Esophagus squamous epithelium (tissue), 4 donors: ENCODE results near the gene PKHD1.

Experiments
- CTCF ChIP-seq, 6 experiments: fragments of 450-650 bp in 4 of 6; fragments of 200-600 bp in 2 of 6; sonication (generic) in 2 of 6; IDR thresholded peaks; one replicate each; pipeline ENCODE4 v1.5.1; 2016 to 2019; ENCODE audit warnings: antibody characterized with exemption in 6 of 6, mild to moderate bottlenecking in 4 of 6, moderate library complexity in 4 of 6
- POLR2A ChIP-seq, 4 donors: fragments of 450-650 bp; IDR thresholded peaks; one replicate each; pipeline ENCODE4 v1.6.1; 2017; ENCODE audit warnings: antibody characterized with exemption in 4 of 4, mild to moderate bottlenecking in 4 of 4, moderate library complexity in 3 of 4

GRCh38 chr6:52077180-52077884, 10.1 kb downstream of the PKHD1 start:
- no peak for TF ChIP-seq CTCF (IDR thresholded peaks at IDR 0.05)
- no peak for TF ChIP-seq POLR2A (IDR thresholded peaks at IDR 0.05)
